Endothelial cell of umbilical vein (primary cell): ENCODE measurements around the gene GRID2.

Experiments
- EZH2 ChIP-seq: IDR thresholded peaks from 2 replicates; pipeline ENCODE4 v1.6.1; 2012; ENCODE audit warnings: borderline replicate concordance, low read depth, mild to moderate bottlenecking, moderate library complexity, low read length, inconsistent platforms; ENCODE audit not compliant: severe bottlenecking
- GATA2 ChIP-seq: IDR thresholded peaks from 2 replicates; pipeline ENCODE4 v1.7.0; 2011; ENCODE audit warnings: low read depth, mild to moderate bottlenecking, moderate library complexity, mixed read lengths, low read length; ENCODE audit not compliant: insufficient read length, insufficient read depth
- JUN ChIP-seq: IDR thresholded peaks from 2 replicates; pipeline ENCODE4 v1.6.1; 2011; ENCODE audit warnings: borderline replicate concordance, low read depth; ENCODE audit not compliant: insufficient read length, insufficient read depth
- MYC ChIP-seq: IDR thresholded peaks from one replicate; pipeline ENCODE4 v1.6.1; 2011; ENCODE audit warnings: mild to moderate bottlenecking, low read depth, low read length
- POLR2A ChIP-seq: IDR thresholded peaks from 2 replicates; pipeline ENCODE4 v1.6.1; 2012; ENCODE audit warnings: low read depth, mild to moderate bottlenecking, control low read depth, low read length
- POLR2AphosphoS5 ChIP-seq: IDR thresholded peaks from 2 replicates; pipeline ENCODE4 v1.6.1; 2012; ENCODE audit warnings: low read depth, mild to moderate bottlenecking, control low read depth, low read length, moderate library complexity; ENCODE audit not compliant: insufficient read depth
- TF ChIP-seq, protein P1 (sequence below), 2 donors: IDR thresholded peaks; 1 replicate in 1 of 2; 2 replicates in 1 of 2; pipeline ENCODE4 v1.5.1; 2011; ENCODE audit warnings: low read length in 2 of 2, mild to moderate bottlenecking in 2 of 2, moderate library complexity in 2 of 2, control low read depth in 1 of 2, inconsistent platforms in 1 of 2, low read depth in 1 of 2; ENCODE audit not compliant: insufficient read depth in 1 of 2; ENCODE audit errors: extremely low read depth in 1 of 2

DNA sequence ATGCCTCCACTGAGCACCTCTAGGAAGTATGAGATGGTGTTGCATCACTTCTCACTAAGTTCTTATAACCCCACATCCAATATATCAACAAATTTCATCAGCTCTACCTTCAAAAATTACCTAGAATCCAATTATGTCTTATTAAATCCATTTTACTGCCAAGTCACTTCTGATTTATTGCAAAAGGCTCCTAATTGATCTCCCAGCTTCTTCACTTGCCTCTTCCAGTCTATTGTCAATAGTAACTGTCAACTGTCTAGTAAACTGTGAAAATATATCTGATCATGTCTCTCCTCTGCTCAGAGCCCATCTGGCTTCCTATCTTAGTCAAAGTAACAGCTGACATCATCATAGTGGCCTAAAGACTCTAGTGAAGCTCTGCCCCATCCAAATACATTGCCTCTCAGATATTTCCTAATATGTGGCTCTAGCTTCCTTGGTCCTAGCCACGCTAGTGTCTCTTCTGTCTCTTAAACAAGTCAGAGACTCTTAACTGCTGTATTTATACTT, 1110.3 kb downstream of the GRID2 start:
- TF ChIP-seq, protein P1, sequence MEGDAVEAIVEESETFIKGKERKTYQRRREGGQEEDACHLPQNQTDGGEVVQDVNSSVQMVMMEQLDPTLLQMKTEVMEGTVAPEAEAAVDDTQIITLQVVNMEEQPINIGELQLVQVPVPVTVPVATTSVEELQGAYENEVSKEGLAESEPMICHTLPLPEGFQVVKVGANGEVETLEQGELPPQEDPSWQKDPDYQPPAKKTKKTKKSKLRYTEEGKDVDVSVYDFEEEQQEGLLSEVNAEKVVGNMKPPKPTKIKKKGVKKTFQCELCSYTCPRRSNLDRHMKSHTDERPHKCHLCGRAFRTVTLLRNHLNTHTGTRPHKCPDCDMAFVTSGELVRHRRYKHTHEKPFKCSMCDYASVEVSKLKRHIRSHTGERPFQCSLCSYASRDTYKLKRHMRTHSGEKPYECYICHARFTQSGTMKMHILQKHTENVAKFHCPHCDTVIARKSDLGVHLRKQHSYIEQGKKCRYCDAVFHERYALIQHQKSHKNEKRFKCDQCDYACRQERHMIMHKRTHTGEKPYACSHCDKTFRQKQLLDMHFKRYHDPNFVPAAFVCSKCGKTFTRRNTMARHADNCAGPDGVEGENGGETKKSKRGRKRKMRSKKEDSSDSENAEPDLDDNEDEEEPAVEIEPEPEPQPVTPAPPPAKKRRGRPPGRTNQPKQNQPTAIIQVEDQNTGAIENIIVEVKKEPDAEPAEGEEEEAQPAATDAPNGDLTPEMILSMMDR (IDR thresholded peaks at IDR 0.05; ENCODE audit: extremely low read depth in 1 of 2, insufficient read depth in 1 of 2, low read depth in 1 of 2, low read length in 2 of 2): no peak
- TF ChIP-seq JUN (no peak), EZH2 (no peak), MYC (no peak), POLR2A (no peak), POLR2AphosphoS5 (no peak), GATA2 (no peak)
